ENCODE results near the gene GLB1L.

GLB1L gene

DNA sequence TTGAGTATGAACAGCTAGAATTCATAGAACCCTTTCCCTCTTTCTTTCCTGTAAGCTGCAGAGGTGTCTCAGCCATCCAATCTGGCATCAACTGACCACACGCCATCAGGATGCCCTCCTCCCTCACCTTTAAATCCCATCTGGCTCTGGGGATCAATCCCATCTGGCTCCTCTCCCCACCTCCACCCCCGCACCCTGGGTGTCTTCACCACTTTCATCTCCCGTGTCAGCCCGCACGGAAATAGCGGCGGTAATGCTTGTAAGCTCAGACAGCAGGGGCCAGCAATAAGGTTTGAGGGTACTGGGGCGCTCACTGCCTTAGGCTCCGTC lies 7.3 kb upstream of the GLB1L start:
- no peak for DNase-seq

GRCh38 chr2:219252084-219252483 lies 6.8 kb upstream of the GLB1L start:
- DNase-seq, result no peak

DNA sequence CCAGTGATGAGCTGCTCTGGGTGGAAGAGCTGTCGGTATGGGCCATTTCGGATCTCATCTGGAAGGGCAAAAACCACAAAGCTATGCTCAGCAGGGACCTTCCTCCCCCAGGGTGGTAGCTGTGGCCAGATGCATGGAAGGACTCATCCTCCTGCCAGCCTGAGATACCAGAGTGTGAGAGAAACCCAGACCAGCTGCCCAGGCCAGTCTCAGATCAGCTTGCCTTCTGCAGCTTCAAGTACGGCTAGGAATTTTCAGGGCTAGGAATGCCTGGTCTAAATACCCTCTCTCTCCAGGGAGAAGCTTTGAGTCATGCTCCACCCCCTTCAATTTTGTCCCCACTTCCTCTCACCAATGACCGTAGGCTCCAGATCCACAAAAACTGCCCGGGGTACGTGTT lies 6.4 kb upstream of the GLB1L start:
- DNase-seq, result no peak

- DNase-seq, result no peak
Measured at GRCh38 chr2:219250049-219250781, 5.0 kb upstream of the GLB1L start.

DNA sequence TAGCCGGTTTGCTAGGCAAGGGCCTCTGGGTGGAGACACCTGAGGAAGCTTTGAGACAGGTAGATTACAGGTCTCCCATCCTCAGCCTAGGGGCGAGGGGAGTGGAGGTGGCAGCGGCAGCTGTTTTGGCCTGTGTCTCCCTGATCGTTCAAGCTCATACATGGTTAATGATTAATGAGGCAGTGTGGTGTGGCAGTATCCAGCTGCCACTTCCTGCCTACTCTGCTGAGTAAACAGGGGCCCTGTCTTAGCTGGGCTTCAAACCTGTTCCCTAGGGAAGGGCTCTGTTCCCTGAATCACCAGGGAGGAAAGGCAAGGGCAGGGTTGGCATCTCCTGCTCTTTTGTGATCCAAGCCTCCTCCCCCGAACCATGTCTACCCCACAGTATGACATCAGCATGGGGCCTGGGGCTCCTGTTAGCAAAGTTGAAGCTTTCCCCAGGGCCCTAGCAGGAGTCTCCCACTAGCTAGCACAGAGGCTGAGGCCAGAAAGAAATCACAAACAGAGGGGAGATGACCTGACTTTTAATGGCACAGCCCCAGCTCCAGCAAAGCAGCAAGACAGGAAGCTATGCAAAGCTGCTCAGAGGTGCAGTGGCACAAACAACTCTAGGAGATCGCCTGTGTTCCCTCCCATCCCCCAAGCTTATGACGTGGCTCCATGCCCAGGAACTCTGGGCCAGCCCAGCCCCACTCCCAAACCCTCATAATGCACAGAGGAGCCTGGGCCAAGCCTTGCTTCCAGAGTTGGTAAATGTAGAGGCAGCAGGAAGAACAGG lies 4.1 kb upstream of the GLB1L start:
- DNase-seq, result no peak

DNA sequence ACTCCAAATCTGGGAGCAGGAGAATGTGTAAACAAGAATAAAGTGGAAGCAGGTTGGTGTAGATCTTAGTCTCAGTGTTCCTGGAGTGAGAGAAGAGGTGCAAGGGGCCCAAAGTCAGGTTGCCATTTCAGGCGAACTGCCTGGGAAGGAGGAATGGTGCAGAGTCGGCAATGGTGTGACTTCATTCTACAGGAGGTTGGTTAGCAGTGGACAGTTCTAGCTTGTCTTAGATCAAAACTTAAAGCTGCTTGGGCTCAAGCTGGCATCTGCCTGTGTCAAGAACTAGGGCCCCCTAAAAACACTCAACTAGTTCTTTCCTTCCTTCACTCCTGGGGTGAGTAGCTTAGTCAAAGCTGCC lies 3.6 kb upstream of the GLB1L start:
- DNase-seq, result no peak

DNA sequence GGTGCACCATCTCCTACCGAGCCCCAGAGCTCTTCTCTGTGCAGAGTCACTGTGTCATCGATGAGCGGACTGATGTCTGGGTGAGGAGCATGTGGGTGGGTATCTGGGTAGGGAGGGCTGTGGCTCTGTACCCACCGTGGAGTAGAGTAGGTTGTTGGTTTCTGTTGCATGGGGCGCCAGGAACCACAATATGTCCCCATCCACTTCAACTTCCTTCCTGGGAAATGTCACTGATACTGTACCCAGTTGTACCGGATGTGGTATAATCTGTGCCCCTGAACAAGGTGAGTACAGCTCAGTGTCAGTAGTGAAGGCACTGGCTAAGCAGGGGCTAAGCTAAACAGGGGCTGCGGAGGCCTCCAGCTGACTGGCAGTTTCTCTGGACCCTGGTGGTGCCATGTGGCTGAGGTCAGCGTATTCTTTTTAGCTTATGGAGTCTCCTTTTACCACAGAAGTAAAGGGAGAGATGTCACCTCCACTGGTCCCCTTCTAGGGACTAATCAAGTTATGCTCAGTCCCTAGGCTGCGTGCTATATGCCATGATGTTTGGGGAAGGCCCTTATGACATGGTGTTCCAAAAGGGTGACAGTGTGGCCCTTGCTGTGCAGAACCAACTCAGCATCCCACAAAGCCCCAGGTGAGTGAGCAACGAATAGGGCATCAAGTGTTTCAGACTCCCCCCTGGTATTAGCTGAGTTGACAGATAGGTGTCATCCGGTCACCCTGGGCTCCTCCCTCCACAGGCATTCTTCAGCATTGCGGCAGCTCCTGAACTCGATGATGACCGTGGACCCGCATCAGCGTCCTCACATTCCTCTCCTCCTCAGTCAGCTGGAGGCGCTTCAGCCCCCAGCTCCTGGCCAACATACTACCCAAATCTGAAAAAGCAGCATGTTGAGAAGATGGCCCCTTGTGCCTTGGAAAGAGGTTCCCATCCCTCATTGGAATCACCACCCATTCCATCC lies 2.7 kb upstream of the GLB1L start:
- no peak for DNase-seq

GRCh38 chr2:219246559-219246958 lies 1.3 kb upstream of the GLB1L start:
- DNase-seq, result no peak

GRCh38 chr2:219245899-219246230 lies 621 bp upstream of the GLB1L start:
- DNase-seq, result no peak

GRCh38 chr2:219244789-219245147 lies 476 bp downstream of the GLB1L start:
- DNase-seq, result no peak

DNA sequence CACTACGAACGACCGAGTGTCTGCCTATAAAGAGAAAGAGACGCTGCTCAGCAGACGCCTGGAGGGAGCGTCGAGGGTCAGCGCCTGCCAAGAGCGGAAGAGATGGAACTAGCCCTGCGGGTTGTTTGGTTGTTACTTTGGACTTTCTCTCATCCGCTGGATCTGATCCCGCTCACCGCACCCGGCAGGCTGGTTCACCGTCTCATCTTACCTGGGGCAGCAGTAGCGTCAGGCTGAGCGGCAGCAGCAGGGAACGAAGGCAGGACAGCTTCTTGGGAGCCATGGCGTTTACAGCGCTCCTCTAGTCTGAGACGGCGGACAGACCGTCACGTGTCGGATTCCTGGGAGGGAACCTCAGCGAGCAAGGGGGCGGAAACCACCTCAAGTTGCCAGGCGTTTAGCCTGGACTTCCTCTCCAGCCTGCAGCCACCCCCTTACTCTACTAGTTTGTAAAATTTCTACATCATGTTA lies 1.9 kb downstream of the GLB1L start:
- DNase-seq, result no peak

- no peak for DNase-seq
Measured at GRCh38 chr2:219234331-219234730, 10.9 kb downstream of the GLB1L start.

- no peak for DNase-seq
Measured at GRCh38 chr2:219230059-219230540, 15.1 kb downstream of the GLB1L start.

DNA sequence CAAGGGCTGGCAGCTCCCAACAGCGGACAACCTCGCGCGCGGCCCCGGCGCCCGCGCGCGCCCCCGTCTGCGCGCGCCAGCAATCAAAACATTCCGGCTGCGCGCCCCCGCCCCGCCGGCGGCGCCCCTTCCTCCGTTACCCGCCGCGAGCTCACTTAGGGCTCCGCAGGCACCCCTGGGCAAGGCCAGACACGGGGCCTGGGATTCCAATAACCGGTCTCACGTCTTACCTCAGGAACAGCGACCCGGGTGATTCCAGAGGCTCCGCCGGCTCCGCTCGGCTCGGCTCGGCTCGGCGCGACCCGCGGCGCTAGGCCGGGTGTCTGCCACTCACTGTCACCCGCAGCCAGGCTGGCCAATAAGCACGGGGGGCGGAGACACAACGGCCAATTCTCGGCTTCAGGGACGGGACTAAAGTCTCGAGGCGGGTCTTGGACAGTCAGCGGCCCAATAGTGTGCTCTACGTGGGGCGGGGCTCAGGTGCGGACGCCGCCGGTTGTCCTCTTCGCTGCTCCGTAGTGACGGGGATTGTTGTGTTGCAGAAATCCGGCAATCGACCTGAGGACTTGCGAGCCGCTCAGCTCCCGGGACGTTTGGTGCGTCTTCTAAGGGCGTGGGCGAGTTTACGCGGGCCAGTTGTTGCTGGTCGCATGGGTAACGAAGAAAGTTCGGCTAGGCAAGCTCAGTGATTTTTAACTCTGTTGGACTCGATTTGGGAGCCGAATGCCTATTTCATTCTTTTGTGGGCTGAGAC lies 15.8 kb downstream of the GLB1L start, which contains the start of the genes ANKZF1 and ATG9A:
ANKZF1 (plus strand) TSS at position 502 of the 754 bp plus-strand sequence. CDS start 452 bp downstream, outside the sequence.
ATG9A (minus strand) TSS at position 332 of the 754 bp plus-strand sequence. CDS start 1,612 bp downstream, outside the sequence.
- peak; percentile 96 for DNase-seq

DNA sequence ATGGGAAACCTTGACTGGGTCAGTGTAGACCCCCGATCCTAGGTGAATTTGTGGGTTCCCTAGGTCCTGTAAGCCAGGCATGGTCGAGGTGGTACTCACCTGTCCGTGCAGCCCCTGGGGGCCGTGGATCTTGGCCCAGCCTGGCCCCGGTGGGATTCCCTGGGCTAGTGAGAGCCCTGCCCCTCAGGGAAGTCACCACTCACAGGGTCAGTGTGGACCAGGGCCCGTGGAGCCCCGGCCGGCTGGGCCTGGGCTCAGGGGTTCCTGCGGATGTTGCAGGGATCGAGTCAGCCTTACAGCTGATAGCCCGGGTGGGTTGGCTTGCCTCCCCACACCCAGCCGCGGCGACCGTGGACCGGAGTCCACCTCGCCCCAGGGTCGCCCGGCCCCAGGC lies 16.3 kb downstream of the GLB1L start:
- no peak for DNase-seq

GRCh38 chr2:219228041-219228910 lies 17.0 kb downstream of the GLB1L start:
- DNase-seq, result no peak

DNA sequence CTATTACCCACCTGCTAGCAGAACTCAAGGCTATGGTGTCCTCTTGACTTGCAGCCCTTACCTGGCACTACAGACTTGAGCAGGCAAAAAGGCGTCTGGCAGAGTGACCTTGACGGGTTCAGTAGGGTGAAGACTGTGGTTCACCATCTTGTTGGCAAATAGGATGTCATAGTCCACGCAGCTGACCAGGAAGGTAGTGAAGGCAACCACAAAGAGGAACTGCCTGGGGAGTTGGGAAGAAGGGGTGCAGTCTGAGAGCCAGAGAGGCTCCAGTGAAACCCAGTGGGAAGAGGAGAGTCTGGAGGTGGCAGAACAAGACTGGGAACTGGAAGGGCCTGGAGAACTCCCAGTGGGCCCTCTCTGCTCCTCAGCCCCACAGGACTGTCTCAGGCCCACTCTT lies 19.9 kb downstream of the GLB1L start:
- no peak for DNase-seq

DNA sequence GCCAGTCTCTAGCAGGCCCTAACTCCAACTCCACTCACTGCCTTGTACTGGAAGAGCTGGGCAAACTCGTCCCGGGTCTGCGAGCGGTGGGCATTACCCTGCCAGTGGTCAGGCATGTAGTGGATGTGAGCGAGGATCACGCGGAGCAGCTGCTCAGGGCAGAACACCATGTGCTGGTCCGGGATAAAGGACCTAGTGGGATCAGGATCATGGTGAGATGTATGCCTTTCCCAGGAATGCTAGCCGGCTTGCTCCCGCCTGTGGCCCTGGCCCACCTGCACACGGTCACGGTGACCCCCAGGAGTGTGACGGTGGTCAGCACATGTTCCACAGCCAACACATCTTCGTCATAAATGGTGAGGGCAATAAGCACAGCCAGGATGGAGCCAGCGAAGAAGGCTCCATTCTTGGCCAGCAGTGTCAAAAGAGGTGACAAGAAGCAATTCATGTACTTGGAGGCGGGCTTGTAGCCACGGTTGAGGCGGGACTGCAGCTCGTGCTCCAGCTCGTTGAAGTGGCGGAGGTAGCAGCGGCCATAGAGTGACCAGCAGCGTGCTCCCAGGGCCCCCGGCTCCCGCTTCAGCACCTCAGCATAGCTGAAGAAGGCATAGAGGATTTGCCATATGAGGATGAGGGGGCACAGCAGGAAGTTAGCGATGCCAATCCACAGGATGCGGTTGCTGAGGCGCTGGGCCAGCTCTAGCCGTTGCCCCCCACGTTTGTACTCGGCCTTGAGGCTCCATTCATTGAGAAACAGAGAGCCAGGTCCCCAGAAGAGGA lies 21.2 kb downstream of the GLB1L start:
- DNase-seq, result no peak

- no peak for DNase-seq
Measured at GRCh38 chr2:219221957-219222518, 23.2 kb downstream of the GLB1L start.

Data from NCI-H748 treated with DMSO at 0.1 percent for 48 hours (cell line).